Natural killer cell (primary cell): ENCODE measurements around the gene RAB8A. TPM values are rescaled to one million over a fixed set of nuclear protein-coding genes. Genes with fewer than 3 reads are reported as not detected.
"Not testable (repeated sequence)": the region's sequence is repeated elsewhere in the genome, so short reads cannot be mapped to it uniquely, and the experiment has no call there.

Experiments used
- ATAC-seq, 3 donors: fragments of 150-1000 bp in 2 of 3; fragments of 200-7000 bp in 1 of 3; cut with Tn5 transposase; 1 replicate in 1 of 3; 2 replicates in 2 of 3; pipeline ENCODE4 v1.10.0; 2021; ENCODE audit warnings: mild to moderate bottlenecking in 2 of 3, moderate library complexity in 2 of 3
- DNase-seq, 2 donors: peaks; one replicate each; pipeline versions ENCODE4 v3.0.0 to v3.0.0-alpha.2; 2013 to 2021; ENCODE audit warnings: mixed read lengths in 1 of 2
- H3K27ac ChIP-seq: one replicate; pipeline ENCODE4 v1.5.1; 2013; ENCODE audit warnings: mild to moderate bottlenecking, low read length
- H3K27me3 ChIP-seq: one replicate; pipeline ENCODE4 v1.6.1; 2013; ENCODE audit warnings: low read length; ENCODE audit not compliant: control insufficient read depth, insufficient read depth
- H3K36me3 ChIP-seq: one replicate; pipeline ENCODE4 v1.6.1; 2013; ENCODE audit warnings: low read length; ENCODE audit not compliant: control insufficient read depth, insufficient read depth
- H3K4me1 ChIP-seq: one replicate; pipeline ENCODE4 v1.6.1; 2013; ENCODE audit warnings: low read length; ENCODE audit not compliant: control insufficient read depth, insufficient read depth
- H3K4me3 ChIP-seq: one replicate; pipeline ENCODE4 v1.5.1; 2013; ENCODE audit warnings: low read length
- H3K9me3 ChIP-seq: one replicate; pipeline ENCODE4 v1.6.1; 2013; ENCODE audit warnings: low read length; ENCODE audit not compliant: control insufficient read depth, insufficient read depth
- H3K27ac Mint-ChIP-seq, 2 donors: one replicate each; pipeline ENCODE4 v1.8.0; 2022; ENCODE audit warnings: mild to moderate bottlenecking in 2 of 2, mixed read lengths in 2 of 2, moderate library complexity in 1 of 2
- H3K27me3 Mint-ChIP-seq, 2 donors: one replicate each; pipeline ENCODE4 v1.8.0; 2022; ENCODE audit warnings: low read depth in 2 of 2, mixed read lengths in 2 of 2
- H3K36me3 Mint-ChIP-seq: one replicate; pipeline ENCODE4 v1.8.0; 2022; ENCODE audit warnings: mixed read lengths
- H3K4me1 Mint-ChIP-seq, 2 donors: one replicate each; pipeline ENCODE4 v1.8.0; 2022; ENCODE audit warnings: mixed read lengths in 2 of 2
- H3K4me3 Mint-ChIP-seq: one replicate; pipeline ENCODE4 v1.8.0; 2022; ENCODE audit warnings: mild to moderate bottlenecking, moderate library complexity, mixed read lengths
- H3K9me3 Mint-ChIP-seq, 2 donors: one replicate each; pipeline ENCODE4 v1.8.0; 2022; ENCODE audit warnings: mixed read lengths in 2 of 2
- CTCF ChIP-seq: fragments of 200-600 bp; IDR thresholded peaks from one replicate; pipeline ENCODE4 v1.8.0; 2022; ENCODE audit warnings: antibody characterized with exemption
- WGBS: methylation state at CpG from one replicate; pipeline ENCODE4 v1.1.7; 2013; ENCODE audit warnings: missing lambda C conversion rate; ENCODE audit not compliant: insufficient coverage; 5-methylcytosine and 5-hydroxymethylcytosine counted together
- intact Hi-C: fragments of 100-400 bp; cut with micrococcal nuclease; formaldehyde crosslinking; loops from one replicate; pipeline ENCODE4 v1.14.2; 2022
- total RNA-seq, 4 donors: library from RNA; stranded (reverse); fragments of 120-200 nt in 1 of 4; gene quantifications; one replicate each; pipeline versions ENCODE4 v1.2.3 to v1.2.4, GENCODE V29; 2013 to 2022

RAB8A gene
- total RNA-seq, 3 donors from 2014 or later (not counting 1 experiment from before 2014, with no cell fraction given), result 137 to 161 (median 149) TPM

GRCh38 chr19:16116067-16116466 is 4.4 kb downstream of the RAB8A start:
- Mint-ChIP-seq H3K9me3 (no peaks in the 10 kb centered on the region), H3K4me1 (peaks cover 51 to 66% of the 10 kb centered on the region in 2 donors), H3K36me3 (no peaks in the 10 kb centered on the region), H3K27me3 (no peaks in the 10 kb centered on the region), H3K4me3 (no peak overlapping the region), H3K27ac (peak overlapping the region; percentile 68 to 87)
- Histone ChIP-seq H3K4me3 (no peak overlapping the region), H3K27ac (no peak overlapping the region), H3K27me3 (no peaks in the 10 kb centered on the region), H3K9me3 (no peaks in the 10 kb centered on the region), H3K36me3 (peaks cover 46% of the 10 kb centered on the region), H3K4me1 (peaks cover 86% of the 10 kb centered on the region)
- no peak for TF ChIP-seq CTCF
- ATAC-seq, result no peak
- 59% methylated on average over 4 of the region's 4 CpGs for WGBS
- DNase-seq, result no peak
- intact Hi-C loops, result no loop called here

- 59% methylated on average over 11 of the region's 11 CpGs for WGBS
- no peaks in the 10 kb centered on the region for H3K27me3 Mint-ChIP-seq
These were observed 5.9 kb downstream of the RAB8A start for GRCh38 chr19:16117594-16118033.

GRCh38 chr19:16118489-16119033 is 6.9 kb downstream of the RAB8A start:
- Mint-ChIP-seq H3K36me3 (no peaks in the 10 kb centered on the region), H3K4me1 (peaks cover 41 to 46% of the 10 kb centered on the region in 2 donors), H3K4me3 (peak overlapping the region; percentile 62), H3K27ac (peak overlapping the region; percentile 87), H3K9me3 (no peaks in the 10 kb centered on the region), H3K27me3 (no peaks in the 10 kb centered on the region)
- no peak for TF ChIP-seq CTCF
- peak in 1 of 2 donors; percentile 43 for DNase-seq
- H3K4me3 ChIP-seq, result no peak overlapping the region
- no peaks in the 10 kb centered on the region for H3K27me3 ChIP-seq
- WGBS, result 11% methylated on average over 12 of the region's 12 CpGs
- peak overlapping the region; percentile 83 for H3K27ac ChIP-seq
- no peaks in the 10 kb centered on the region for H3K9me3 ChIP-seq
- peaks cover 79% of the 10 kb centered on the region for H3K4me1 ChIP-seq
- intact Hi-C loops, result no loop called here
- peaks cover 65% of the 10 kb centered on the region for H3K36me3 ChIP-seq
- ATAC-seq, result peak; percentile 63 to 79 (median 69)

More at GRCh38 chr19:16117594-16118033, 5.9 kb downstream of the RAB8A start:
- TF ChIP-seq CTCF, result no peak
- no peaks in the 10 kb centered on the region for H3K27me3 ChIP-seq
- H3K27ac Mint-ChIP-seq, result peak overlapping the region; percentile 87
- H3K4me3 Mint-ChIP-seq, result peak overlapping the region; percentile 62
- H3K27ac ChIP-seq, result peak overlapping the region; percentile 83
- H3K4me1 ChIP-seq, result peaks cover 82% of the 10 kb centered on the region
- H3K9me3 ChIP-seq, result no peaks in the 10 kb centered on the region
- intact Hi-C loops, result no loop called here
- no peaks in the 10 kb centered on the region for H3K9me3 Mint-ChIP-seq
- no peaks in the 10 kb centered on the region for H3K36me3 Mint-ChIP-seq
- H3K4me1 Mint-ChIP-seq, result peaks cover 46 to 50% of the 10 kb centered on the region in 2 donors
- ATAC-seq (peak in 1 of 3 donors; percentile 61), DNase-seq (peak in 1 of 2 donors; percentile 25)
- no peak overlapping the region for H3K4me3 ChIP-seq
- peaks cover 62% of the 10 kb centered on the region for H3K36me3 ChIP-seq

GRCh38 chr19:16119075-16119857 is 7.6 kb downstream of the RAB8A start:
- peak overlapping the region; percentile 62 for H3K4me3 Mint-ChIP-seq
- peak; percentile 63 to 77 (median 68) for ATAC-seq
- H3K27me3 ChIP-seq, H3K9me3 Mint-ChIP-seq, H3K4me3 ChIP-seq, H3K9me3 ChIP-seq, H3K27me3 Mint-ChIP-seq, H3K36me3 Mint-ChIP-seq, intact Hi-C loops: not testable (repeated sequence)
- H3K27ac Mint-ChIP-seq, result peak overlapping the region; percentile 87
- WGBS, result 60% methylated on average over 18 of the region's 19 CpGs
- Histone ChIP-seq H3K36me3 (peaks cover 69% of the 10 kb centered on the region), H3K4me1 (peaks cover 75% of the 10 kb centered on the region), H3K27ac (peak overlapping the region; percentile 83)
- DNase-seq, result peak in 1 of 2 donors; percentile 74
- H3K4me1 Mint-ChIP-seq, result peaks cover 38 to 46% of the 10 kb centered on the region in 2 donors
